HG03469 (cell line): ENCODE data around the gene IL1A.
A peak's percentile ranks its signal among the peaks of the same experiment; 100 is the strongest.

Source experiments
- ATAC-seq: cut with Tn5 transposase; IDR thresholded peaks from one replicate; pipeline ENCODE4 v1.9.1; 2021; ENCODE audit warnings: mild to moderate bottlenecking, moderate library complexity, moderate number of reproducible peaks; ENCODE audit not compliant: unreplicated experiment

IL1A gene

GRCh38 chr2:112728029-112728362 is 56.3 kb downstream of the IL1A start:
- ATAC-seq: no peak

GRCh38 chr2:112727276-112728028 is 56.8 kb downstream of the IL1A start:
- ATAC-seq: no peak

- ATAC-seq: peak; percentile 62
Observed at GRCh38 chr2:112726487-112727190, 57.7 kb downstream of the IL1A start.

DNA sequence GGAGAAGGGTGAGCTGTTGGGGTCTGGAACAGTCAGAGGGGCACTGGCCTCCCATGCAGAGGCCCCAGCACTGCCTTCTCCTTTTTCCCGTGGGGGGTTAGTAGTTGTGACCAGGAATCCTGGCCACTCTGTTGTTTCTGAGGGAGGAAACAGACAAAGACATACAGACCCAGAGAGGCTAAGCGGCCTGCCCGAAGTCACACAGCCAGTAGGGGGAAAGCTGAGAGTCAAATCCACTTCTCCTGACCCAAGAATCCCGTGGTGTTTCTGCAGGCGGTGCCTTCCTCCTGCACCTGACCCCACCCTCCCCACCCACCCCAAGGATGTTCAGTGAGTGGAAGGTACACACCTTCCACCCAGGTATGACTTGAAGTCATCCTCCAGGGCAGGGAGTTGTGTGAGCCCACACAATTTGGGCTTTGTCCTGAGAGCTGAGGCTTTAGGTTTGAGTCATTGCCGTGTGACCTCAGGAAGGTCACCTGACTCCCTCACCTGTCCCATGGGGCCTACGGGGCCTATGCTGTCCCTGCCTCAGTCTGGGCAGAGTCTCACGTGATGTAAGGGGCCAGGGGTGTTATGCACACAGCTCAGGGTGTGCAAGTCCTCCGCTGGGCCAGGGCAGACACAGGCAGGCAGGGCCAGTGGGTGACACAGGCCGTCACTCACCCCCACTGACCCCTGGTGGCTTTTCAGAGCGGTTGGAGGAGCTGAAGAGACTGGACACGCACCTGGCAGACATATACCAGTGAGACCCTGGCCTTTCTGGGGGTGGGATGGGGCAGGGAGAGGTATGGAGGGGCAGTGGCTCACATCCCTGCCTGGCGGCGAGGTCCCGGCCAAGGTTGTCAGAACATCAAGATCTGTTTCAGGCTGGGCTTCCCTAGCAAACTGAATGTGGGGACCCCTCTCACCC is 58.5 kb downstream of the IL1A start:
- ATAC-seq: no peak

DNA sequence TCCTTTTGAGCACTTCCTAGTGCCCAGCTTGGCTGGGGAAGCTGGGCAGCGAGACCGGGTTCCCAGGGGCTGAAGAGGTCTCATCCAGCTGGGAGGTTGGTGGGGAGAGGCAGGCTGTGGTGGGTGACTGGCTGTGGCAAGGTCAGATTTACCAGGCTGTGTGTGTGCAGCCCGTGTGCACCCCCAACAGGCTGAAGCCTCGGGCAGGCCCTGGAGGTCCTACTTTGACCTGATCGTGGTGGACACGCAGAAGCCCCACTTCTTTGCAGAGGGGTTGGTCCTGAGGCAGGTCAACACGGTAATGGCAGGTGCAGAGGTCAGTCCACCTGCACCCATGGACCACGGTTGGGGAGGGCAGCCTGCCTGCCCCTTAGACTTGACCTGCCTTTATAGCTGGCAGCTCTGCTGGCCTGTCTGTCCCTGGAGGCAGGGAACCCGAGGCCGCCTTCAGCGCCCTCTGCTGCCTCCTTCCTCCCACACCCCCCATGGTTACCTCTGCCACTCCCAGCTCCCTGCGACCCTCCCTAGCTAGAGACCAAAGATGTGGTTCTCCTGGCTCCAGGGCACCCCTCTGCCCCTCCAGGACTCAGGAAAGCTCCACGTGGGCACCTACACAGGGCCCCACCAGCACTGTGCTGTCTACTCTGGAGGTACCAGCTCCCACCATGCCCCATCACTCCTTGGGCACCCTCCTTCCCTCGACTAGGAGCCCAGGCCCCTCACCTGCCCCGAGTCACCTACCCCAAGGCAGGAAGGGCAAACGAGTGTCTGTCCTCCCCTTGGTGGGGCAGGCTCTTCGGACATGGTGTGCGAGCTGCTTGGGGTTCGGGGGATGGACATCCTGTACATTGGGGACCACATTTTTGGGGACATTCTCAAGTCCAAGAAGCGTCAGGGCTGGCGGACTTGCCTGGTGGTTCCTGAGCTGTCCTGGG is 59.4 kb downstream of the IL1A start:
- no peak for ATAC-seq

- no peak for ATAC-seq
Observed at GRCh38 chr2:112723995-112724394, 60.3 kb downstream of the IL1A start.
